Measurements from ENCODE around the gene BLOC1S5.

BLOC1S5 gene, protein sequence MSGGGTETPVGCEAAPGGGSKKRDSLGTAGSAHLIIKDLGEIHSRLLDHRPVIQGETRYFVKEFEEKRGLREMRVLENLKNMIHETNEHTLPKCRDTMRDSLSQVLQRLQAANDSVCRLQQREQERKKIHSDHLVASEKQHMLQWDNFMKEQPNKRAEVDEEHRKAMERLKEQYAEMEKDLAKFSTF

DNA sequence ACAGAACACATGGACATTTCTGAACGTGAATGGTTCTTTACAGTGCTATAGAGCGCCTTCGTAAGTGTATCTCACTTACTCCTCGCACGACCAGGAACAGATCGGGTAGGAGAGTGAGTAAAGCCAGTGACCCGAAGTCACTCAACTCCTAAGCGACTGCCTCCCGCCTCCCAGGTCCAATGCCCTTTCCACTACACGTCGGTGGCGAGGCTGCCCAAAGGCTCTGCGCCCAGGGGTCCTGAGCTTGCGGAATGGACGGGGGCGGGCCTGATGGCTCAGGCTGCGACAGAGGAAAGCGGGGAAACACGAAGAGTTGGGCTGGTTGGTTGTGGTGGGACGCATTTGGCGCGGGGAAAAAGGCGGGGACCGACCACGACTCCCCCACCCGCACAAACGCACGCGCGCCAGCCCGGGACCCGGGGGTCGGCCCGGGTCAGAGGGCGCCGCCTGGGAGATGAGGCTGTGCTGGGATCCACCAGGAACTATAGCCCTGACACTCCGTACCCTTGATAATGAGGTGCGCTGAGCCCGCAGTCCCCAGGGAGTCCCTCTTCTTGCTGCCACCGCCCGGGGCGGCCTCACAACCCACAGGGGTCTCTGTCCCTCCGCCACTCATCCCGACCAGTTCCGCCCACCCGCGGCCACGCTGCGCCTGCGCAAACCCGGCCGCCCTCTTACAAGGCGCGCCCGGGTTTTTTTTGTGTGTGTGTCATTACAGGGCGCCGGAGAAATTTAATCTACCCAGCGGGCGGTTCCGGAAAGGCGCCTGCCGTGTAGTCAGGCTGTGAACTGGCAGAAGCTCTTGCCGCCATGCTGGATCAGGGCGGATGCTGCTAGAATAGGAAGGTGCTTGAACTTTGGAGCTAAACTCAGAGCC is at the start of gene BLOC1S5:
TSS of gene BLOC1S5 (minus strand) at position 629 of the 877 bp plus-strand sequence. CDS start at position 616, 13 bp downstream.
- DNase-seq = peak; percentile 99

DNA sequence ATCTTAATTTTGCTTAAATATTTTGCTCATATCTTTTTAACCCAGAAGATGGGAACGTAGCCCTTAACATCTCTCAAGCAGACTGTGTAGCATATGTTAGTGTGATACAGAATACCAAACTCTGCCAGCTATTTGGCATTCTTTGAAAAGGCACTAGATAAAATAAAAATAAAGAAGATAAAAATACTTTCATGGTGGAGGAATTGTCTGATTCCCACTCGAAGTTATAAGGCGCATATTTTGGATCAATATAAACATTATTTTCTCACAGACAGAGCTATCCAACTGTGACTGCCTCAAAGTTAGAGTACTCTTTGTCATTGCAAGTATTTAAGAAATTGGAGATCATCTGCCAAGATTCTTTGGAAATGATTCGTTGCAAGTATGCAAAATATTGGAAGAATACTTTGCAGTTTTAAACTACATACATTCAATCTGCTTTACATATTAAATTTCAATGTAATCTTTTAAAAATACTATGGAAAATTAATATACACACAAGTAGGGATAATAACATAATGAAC is 49.0 kb upstream of the BLOC1S5 start:
- no peak for DNase-seq

DNA sequence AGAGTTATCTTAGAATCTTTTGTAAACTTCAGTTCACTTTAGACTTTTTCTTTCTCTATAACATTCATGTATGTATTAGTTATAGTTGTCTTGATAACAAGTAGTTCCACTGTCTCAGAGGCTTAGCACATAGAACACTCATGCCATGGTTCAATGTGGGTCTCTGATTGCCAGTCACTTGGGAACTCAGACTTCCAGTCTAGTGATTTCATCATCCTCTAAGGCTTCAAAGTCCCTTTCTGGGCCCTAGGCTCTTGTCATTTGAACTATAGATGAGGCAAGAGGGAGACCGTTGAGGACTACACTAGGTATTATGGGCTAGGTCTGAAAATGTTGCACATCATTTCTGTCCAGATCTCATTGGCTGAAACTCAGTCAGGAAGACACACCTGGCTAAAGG is 46.5 kb upstream of the BLOC1S5 start:
- no peak for DNase-seq

DNA sequence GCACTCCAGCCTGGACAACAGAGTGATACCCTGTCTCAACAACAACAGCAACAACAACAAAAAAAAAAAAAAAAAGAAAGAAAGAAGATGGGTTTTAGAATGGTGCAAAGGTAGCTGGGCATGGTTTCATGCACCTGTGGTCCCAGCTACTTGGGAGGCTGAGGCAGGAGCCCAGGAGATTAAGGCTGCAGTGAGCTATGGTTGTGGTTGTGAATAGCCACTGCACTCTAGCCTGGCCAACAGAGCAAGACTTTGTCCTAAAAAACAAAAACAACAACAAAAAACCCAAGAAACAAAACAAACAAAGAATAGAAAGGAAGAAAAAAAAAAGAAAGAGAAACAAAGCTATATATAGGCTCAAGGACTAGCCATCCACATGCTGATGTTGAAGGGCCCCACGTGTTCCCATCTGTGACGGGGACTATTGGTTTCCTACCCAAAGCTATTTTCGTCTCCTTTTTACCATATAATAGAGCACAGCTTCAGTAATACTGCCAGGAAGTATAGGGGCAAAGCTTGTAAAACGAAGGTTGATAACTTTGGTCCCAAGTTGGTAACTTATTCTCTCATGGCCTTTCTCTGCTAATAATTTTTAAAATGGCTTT is 46.0 kb upstream of the BLOC1S5 start:
- no peak for DNase-seq

DNA sequence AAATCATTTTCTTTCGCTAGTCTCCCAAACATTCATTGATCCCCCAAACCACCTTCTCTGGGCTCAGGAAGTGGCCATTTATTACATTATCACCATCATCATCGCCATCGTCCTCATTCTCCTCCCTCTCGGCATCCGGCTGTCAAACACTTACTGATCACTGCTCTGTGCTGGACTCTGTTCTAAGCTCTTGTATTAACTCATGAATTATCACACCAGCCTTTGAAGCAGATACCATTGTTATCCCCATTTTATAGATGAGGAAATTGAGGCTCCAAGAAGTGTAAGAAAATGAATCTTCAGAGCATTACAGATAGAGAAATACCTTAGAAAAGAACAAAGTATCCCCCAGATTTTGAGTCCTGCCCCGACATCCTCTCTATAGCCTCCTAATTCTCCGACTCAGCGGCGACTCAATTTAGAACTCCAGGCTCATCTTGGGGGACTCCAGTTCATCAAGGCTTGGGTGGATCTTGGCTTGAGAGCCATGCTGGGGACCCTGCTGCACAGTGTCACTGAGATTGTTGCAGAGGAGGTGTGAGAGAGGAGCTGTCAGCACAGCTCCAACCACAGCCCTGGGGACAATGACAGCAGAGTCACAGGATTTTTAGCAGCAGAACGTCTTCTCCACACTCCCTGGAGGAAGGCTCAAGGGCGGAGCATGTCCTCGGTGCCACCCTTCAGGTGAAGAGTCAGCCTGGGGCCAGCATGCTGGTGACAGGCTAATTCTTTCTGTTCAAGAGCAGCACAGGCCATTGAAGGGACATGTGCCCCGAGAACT is 44.8 kb upstream of the BLOC1S5 start:
- no peak for DNase-seq

DNA sequence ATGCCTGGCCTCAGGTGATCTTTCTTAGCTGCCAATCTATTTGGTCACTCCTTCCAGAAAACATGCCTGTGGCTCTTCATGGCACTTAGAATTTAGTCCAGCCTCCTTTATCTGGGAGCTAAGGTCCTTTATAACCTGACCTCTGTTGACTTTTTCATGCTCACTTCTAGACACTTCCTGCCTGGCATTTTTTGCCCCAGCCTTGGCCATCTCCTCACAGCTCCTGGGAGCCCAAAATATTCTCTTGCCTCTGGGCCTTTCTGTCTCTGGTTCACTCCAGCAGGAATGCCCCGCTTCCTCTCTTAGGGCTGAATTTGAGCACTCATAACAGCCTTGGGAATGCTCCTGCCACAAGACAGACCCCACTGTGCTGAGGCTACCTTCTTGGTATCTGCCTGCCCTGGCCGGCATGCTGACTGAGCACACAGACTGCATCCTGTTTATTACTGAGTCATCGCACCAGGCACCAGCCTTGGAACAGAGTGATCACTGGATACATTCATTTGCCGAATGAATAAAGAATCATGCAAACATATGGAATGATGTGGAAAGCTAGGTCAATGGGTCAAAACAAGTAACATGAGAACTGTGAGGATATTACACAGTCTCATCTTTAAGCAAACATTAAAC is 44.0 kb upstream of the BLOC1S5 start:
- DNase-seq = no peak

DNA sequence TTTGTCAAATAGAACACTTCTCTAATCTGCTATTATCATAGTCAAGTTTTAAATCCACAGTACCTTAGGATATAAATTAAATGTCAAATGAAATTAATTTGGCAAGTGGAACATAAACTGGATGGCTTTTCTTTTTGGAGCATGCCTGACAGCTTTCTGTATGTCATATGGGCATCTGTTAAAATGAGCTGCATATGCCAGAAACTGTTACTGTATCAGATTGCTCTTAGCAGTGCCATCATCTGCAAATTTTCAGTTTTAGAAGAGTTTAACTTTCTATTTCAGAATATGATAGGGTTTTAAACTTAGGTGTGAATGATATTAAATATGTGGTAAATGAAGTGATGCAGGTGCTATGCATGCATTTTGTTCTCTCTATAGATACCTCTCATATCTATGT is 41.6 kb upstream of the BLOC1S5 start:
- DNase-seq = no peak

DNA sequence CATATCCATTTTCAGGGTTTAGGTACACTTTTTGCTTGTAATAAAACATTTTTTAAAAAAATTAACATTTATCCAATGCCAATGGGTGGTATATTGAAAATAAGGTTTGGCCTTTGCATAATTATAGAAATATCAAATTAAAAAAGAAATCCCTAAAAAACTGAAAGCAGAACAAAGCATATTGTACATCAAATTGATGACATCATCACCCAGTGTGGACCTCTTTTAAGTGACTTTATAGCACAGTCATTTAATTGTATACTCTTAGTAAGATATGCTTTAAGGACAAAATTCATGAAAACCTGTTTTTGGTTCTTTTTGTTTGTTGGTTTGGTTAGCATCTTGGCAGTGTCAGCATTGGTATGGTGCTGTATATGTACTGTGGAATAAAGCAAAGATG is 39.5 kb upstream of the BLOC1S5 start:
- no peak for DNase-seq

DNA sequence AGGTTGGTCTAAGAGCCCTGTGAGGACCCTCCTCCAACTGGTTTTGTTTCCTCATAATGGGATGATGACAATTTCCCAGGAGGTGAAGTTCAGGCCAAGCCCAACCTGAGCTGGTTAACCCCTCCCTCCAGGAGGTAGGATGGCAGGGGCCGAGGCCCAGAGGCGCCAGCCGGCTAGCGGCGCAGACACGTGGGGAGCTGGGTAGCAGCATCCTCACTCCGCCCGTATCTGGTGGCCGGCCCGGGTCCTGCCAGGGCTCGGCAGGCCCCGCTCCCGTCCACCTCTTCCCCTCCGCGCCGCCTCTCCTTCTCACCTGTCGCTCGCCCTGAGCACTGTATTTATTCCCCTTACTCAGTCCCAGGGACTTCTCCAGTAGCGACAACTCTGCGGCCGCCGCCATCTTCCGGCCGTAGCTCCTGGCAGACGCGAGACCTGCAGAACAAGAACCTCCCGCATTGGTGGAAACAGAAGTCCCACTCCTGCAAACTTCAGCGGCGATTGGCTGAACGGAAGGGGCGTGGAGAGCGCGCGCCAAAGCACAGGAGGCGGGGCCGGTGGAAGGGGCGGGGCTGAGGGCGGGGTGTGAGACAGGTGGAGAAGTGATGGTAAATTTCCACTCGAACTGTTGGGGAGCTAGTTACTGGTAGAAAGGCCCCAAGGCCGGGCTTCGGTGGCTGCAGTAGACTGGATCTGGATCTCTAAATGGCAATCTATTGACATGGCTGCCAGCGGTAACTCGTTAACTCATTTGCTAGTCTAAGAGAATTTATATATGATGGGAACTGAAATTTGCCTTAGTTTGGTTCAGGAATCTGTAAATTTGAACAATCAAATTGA is 38.2 kb upstream of the BLOC1S5 start, which contains the start of gene EEF1E1:
TSS of gene EEF1E1 (minus strand) at position 427 of the 837 bp plus-strand sequence. CDS start at position 400, 27 bp downstream.
- peak; percentile 95 for DNase-seq

DNA sequence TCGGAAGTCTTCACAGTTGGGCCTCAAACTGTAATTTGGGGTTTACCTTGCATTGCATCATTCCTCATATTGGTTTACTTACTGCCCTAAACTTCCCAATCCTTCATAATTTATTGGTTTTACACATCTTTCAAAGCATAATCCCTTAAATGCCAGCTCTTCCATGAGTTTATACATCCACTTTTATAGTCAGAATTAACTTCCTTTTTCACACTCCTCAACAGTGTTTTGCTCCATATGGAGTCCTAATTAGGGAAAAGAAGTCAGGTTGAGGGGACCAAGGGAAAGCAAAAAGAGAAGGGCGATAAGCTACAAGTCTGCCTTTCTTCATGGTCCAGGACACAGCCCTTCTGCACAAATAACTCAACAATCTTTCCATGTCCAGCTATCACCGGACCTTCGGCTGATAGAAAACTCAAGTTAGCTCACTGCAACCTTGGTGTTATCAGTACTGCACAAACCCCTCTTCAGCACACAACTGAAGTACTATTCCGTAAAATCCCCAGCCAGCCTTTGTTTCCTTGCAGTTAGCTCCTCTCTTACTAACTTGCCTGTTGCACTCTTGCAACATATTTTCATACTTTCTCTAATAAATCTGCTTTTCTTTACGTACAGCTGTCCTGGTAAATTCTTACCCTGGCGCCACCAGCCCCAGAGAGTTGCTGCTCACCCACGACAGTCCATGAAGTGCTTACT is 36.1 kb upstream of the BLOC1S5 start:
- no peak for DNase-seq

DNA sequence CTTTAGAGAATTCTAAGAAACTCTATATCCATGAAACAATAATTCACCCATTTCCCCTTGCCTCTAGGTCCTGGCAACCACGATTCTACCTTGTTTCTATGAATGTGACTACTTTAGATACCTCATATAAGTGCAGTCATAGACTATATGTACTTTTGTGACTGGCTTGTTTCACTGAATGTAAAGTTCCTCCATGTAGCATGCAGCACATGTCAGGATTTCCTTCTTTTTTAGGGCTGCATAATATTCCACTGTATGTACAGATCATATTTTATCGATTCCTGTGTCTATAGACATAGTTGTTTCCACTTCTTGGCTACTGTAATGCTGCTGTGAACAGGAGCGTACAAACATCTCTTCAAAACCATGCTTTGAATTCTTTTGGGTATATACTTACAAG is 26.5 kb upstream of the BLOC1S5 start:
- no peak for DNase-seq

DNA sequence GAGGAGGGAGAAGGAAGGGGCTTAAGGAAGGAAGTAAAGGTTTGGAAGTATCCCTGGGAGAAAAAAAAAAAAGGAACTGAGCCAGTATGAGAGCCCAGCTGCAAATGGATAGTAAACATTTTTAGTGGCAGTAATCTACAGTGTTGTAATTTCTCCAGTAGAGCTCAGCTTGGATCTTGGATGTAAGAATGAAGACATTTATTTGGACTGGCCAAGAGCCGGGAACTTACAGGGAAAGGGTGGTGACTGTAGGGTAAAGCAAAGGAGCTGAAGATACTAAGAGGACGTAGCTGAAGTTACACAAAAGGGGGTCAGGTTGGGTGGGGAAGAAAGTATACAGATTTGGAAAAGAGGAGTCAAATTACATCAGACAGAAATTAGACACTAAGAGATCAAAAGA is 24.7 kb upstream of the BLOC1S5 start:
- DNase-seq = no peak

DNA sequence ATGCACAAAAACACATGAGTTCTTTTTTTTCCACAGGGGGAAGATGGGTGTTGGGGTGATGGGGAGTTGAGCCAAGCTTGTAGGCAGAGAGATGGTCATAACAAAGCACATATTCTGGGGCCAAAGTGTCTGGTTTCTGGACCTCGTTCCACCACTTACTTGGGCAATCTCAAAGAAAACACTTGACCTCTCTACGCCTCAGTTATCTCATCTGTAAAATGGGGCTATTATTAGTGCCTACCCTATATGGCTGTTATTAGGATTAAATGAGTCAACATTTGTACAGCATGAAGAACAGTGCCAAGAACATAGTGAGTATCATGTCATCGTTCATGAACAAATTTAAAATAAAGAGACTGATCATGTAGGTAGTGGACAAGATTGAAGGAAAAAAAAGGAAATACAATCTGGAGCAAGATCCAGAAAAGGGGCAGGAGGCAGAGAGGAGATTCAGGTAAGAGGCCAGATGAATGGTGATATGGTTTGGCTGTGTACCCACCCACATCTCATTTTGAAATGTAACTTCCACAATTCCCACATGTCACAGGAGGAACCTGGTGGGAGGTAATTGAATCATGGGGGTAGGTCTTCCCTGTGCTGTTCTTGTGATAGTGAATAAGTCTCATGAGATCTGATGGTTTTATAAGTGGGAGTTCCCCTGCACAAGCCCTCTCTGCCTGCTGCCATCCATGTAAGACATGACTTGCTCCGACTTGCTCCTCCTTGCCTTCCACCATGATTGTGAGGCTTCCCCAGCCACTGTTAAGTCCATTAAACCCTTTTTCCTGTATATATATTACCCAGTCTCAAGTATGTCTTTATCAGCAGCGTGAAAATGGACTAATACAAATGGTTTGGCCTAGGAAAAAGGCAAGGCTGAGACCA is 23.9 kb upstream of the BLOC1S5 start:
- no peak for DNase-seq

DNA sequence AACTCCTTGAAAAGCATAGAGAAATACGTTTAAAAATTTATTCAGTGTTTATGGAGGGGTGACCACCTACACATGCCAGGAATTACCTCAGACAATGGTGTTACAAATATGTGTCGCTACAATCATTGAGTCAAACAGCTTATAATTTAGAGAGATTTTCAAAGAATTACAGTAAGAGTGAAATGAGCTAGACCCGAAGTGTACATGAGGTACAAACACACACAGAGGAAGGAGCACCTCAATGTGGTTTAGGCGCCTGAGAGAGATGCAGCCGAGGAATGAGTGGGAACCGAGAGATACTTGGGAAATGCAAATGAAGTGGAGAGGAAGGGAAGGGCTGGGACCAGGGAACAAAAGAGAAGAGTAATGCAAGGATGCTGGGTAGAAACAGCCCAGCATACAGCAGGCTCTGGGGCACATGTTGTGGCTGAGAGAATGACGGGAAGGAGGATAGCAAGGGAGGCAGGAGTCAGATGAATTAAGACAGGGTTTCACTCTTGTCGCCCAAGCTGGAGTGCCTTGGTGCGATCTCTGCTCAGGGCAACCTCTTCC is 22.6 kb upstream of the BLOC1S5 start:
- DNase-seq = no peak

DNA sequence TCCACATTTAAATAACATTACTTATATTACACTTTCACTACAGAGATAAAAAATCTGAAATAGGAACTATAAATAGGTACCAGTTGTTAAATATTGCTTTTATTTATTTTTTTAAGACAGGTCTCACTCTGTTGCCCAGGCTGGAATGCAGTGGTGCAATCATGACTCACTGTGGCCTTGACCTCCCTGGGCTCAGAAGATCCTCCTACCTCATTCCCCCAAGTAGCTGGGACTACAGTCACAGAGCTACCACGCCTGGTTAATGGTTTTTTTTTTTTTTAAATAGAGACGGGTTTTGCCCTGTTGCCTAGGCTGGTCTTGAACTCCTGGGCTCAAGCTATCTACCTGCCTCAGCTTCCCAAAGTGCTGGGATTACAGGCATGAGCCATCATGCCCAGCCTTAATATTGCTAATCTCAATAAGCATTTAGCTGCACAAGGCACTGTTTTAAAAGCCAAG is 20.9 kb upstream of the BLOC1S5 start:
- DNase-seq = no peak

DNA sequence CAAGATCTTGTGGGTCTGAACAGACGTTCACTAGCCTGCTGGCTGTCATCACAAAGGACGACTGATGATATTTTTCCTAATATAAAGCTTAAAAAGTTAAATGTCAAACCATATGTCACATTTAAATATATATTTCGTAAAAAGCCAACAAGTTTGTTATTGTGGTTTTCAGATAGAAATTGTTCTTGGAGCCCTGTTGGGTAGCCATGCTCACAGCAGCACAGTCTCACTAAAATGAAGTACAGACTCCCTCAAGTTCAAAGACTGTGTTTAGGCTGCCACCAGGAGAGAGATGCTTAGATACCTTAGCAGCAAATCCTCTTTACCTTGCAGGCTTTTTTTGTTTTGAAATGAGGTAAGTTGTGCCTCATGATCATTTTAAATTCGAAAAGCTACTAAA is 20.4 kb upstream of the BLOC1S5 start:
- DNase-seq = no peak

DNA sequence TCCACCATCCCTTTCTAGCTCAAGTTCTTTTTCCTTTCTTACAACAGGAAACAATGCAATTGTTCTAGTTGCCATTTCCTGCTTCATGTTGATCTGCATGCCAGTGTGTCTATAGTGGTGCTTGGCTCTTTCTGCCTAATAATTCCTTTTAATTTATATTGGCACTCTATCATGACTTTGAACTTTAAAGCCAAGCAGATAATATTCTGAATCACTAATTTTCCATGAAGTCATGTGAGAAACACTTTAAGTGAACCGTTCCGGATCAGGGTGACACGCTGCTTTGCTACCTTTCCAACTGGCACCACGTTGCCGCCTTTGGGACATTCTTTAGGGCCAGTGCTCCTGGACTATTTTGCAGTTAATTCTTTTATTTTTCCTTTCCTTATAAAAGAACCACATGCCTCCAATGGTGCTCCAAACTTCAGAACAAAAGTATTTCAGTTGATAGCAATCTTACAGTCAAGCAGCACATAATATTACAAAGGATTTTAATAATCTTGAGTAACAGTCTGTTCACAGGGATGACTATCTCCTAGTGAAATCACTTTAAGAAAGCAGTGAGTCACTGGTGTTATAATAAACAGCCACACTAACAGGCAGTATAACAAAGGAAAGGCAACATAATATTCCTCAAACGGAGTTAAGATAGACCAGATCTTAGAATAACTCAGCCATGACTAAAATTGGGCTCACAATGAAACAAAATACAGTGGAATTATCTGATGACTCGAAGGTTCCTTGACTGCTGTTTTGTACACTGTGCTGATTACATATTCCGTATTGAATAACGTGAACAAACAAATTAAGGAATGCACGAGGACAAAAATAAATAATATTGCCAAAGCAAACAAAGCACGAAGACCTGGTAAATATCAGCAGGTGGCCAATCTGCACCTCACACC is 19.0 kb upstream of the BLOC1S5 start:
- DNase-seq = no peak

DNA sequence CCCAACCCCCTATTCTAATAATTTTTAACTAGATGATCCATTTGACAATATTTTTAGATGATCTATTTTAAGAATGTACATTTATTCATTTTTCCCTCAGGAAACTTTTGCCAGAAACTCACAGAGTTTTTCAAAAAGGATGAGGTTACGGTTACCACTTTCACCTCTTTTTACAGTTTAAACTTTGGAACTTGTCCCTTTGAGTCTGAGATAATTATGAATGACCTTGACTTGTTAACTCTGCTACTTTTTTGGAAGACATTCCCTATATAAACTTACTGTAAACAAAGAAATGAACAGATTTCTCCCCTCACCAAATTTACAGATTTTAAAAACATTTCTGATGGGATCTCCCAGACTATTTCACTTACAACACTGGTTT is 18.4 kb upstream of the BLOC1S5 start:
- no peak for DNase-seq
